ENCODE measurements around the gene SPATA31A7. TPM values are rescaled to one million over a fixed set of nuclear protein-coding genes. Genes with fewer than 3 reads are reported as not detected.
"Not testable (repeated sequence)": the region's sequence is repeated elsewhere in the genome, so short reads cannot be mapped to it uniquely, and the experiment has no call there.

Gene SPATA31A7
- total RNA-seq (not detected in 2 replicates), polyA plus RNA-seq (0.59 TPM in 1 of 2 replicates, not detected in the other)

GRCh38 chr9:61189736-61190135 lies at the start of gene SPATA31A7:
SPATA31A7 (plus strand) TSS chr9:61190036; CDS start chr9:61190065, 29 bp downstream.
- H3K4me3 ChIP-seq; H3K4me1 ChIP-seq (ENCODE audit: low read depth); H3K27ac ChIP-seq; H3K36me3 ChIP-seq; H3K27me3 ChIP-seq; DNase-seq (ENCODE audit: low read depth in 1 of 2, low spot score in 1 of 2); H3K9me3 ChIP-seq (ENCODE audit: low read depth): not testable (repeated sequence)

GRCh38 chr9:61226438-61226837 lies 36.6 kb downstream of the SPATA31A7 start:
- H3K36me3 ChIP-seq; H3K4me1 ChIP-seq (ENCODE audit: low read depth); H3K27me3 ChIP-seq; H3K9me3 ChIP-seq (ENCODE audit: low read depth); H3K4me3 ChIP-seq; DNase-seq (ENCODE audit: low read depth in 1 of 2, low spot score in 1 of 2); H3K27ac ChIP-seq: not testable (repeated sequence)

All from cardiac muscle cell (in vitro differentiated cells and primary cell).